ENCODE measurements around the gene BHLHE23. TPM values are rescaled to one million over a fixed set of nuclear protein-coding genes. Genes with fewer than 3 reads are reported as not detected.

The BHLHE23 gene
- total RNA-seq, 1 donor from 2014 or later = 23.9 TPM

GRCh38 chr20:63025534-63026331 is 19.0 kb upstream of the BHLHE23 start:
- TF ChIP-seq, protein P1, sequence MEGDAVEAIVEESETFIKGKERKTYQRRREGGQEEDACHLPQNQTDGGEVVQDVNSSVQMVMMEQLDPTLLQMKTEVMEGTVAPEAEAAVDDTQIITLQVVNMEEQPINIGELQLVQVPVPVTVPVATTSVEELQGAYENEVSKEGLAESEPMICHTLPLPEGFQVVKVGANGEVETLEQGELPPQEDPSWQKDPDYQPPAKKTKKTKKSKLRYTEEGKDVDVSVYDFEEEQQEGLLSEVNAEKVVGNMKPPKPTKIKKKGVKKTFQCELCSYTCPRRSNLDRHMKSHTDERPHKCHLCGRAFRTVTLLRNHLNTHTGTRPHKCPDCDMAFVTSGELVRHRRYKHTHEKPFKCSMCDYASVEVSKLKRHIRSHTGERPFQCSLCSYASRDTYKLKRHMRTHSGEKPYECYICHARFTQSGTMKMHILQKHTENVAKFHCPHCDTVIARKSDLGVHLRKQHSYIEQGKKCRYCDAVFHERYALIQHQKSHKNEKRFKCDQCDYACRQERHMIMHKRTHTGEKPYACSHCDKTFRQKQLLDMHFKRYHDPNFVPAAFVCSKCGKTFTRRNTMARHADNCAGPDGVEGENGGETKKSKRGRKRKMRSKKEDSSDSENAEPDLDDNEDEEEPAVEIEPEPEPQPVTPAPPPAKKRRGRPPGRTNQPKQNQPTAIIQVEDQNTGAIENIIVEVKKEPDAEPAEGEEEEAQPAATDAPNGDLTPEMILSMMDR (IDR thresholded peaks at IDR 0.05; ENCODE audit: partially characterized antibody, unreplicated experiment) = no peak
- H3K27ac Mint-ChIP-seq (ENCODE audit: unreplicated experiment) = peak overlapping the region; percentile 90
- H3K4me1 Mint-ChIP-seq (ENCODE audit: low read depth, unreplicated experiment) = peaks cover 31% of the 10 kb centered on the region
- peaks cover 12% of the 10 kb centered on the region for H3K27me3 Mint-ChIP-seq (ENCODE audit: unreplicated experiment)
- H3K36me3 Mint-ChIP-seq (ENCODE audit: unreplicated experiment) = no peaks in the 10 kb centered on the region
- peaks cover 9% of the 10 kb centered on the region for H3K9me3 Mint-ChIP-seq (ENCODE audit: unreplicated experiment)
- DNase-seq = peak; percentile 75
- peak overlapping the region; percentile 57 for H3K4me3 Mint-ChIP-seq (ENCODE audit: unreplicated experiment)

GRCh38 chr20:63024573-63025392 is 18.0 kb upstream of the BHLHE23 start:
- Mint-ChIP-seq H3K36me3 (ENCODE audit: unreplicated experiment) (peaks cover 5% of the 10 kb centered on the region), H3K27ac (ENCODE audit: unreplicated experiment) (no peak overlapping the region), H3K27me3 (ENCODE audit: unreplicated experiment) (peaks cover 12% of the 10 kb centered on the region), H3K4me1 (ENCODE audit: low read depth, unreplicated experiment) (peaks cover 35% of the 10 kb centered on the region), H3K9me3 (ENCODE audit: unreplicated experiment) (peaks cover 9% of the 10 kb centered on the region), H3K4me3 (ENCODE audit: unreplicated experiment) (peak overlapping the region; percentile 42)
- TF ChIP-seq, protein P1 (IDR thresholded peaks at IDR 0.05; ENCODE audit: partially characterized antibody, unreplicated experiment) = no peak
- peak; percentile 15 for DNase-seq

- Mint-ChIP-seq H3K4me3 (ENCODE audit: unreplicated experiment) (no peak overlapping the region), H3K4me1 (ENCODE audit: low read depth, unreplicated experiment) (peaks cover 31% of the 10 kb centered on the region), H3K36me3 (ENCODE audit: unreplicated experiment) (peaks cover 5% of the 10 kb centered on the region), H3K27me3 (ENCODE audit: unreplicated experiment) (peaks cover 9% of the 10 kb centered on the region), H3K9me3 (ENCODE audit: unreplicated experiment) (peaks cover 6% of the 10 kb centered on the region), H3K27ac (ENCODE audit: unreplicated experiment) (no peak overlapping the region)
- TF ChIP-seq, protein P1 (IDR thresholded peaks at IDR 0.05; ENCODE audit: partially characterized antibody, unreplicated experiment) = no peak
- peak; percentile 20 for DNase-seq
Measured at GRCh38 chr20:63023936-63024571, 17.3 kb upstream of the BHLHE23 start.

GRCh38 chr20:63023071-63023935 is 16.5 kb upstream of the BHLHE23 start:
- H3K36me3 Mint-ChIP-seq (ENCODE audit: unreplicated experiment) = peaks cover 5% of the 10 kb centered on the region
- H3K4me3 Mint-ChIP-seq (ENCODE audit: unreplicated experiment) = no peak overlapping the region
- H3K27me3 Mint-ChIP-seq (ENCODE audit: unreplicated experiment) = peaks cover 9% of the 10 kb centered on the region
- TF ChIP-seq, protein P1 (IDR thresholded peaks at IDR 0.05; ENCODE audit: partially characterized antibody, unreplicated experiment) = no peak
- H3K9me3 Mint-ChIP-seq (ENCODE audit: unreplicated experiment) = peaks cover 8% of the 10 kb centered on the region
- DNase-seq = peak; percentile 15
- peaks cover 34% of the 10 kb centered on the region for H3K4me1 Mint-ChIP-seq (ENCODE audit: low read depth, unreplicated experiment)
- no peak overlapping the region for H3K27ac Mint-ChIP-seq (ENCODE audit: unreplicated experiment)

All from glutamatergic neuron (in vitro differentiated cells).